RPMI8226 (cell line): ENCODE results near the gene ABCA7.

Source experiments
- DNase-seq: peaks from one replicate; pipeline ENCODE4 v3.0.0-alpha.2; 2015

Gene ABCA7

GRCh38 chr19:1039646-1040475 is at the start of gene ABCA7:
TSS of gene ABCA7 (plus strand) at chr19:1040107. CDS start at chr19:1041362, 1,255 bp downstream.
- DNase-seq: peak; percentile 99

GRCh38 chr19:990119-990571 is 49.8 kb upstream of the ABCA7 start:
- DNase-seq: no peak

- DNase-seq: no peak
Measured at GRCh38 chr19:990746-991145, 49.2 kb upstream of the ABCA7 start.

GRCh38 chr19:991174-991931 is 48.6 kb upstream of the ABCA7 start:
- DNase-seq: no peak

- DNase-seq: no peak
Measured at GRCh38 chr19:991932-992669, 47.8 kb upstream of the ABCA7 start.

GRCh38 chr19:992670-993055 is 47.2 kb upstream of the ABCA7 start:
- DNase-seq: no peak

- no peak for DNase-seq
Measured at GRCh38 chr19:993361-993830, 46.5 kb upstream of the ABCA7 start.

- DNase-seq: no peak
Measured at GRCh38 chr19:993831-994393, 46.0 kb upstream of the ABCA7 start.

- DNase-seq: no peak
Measured at GRCh38 chr19:994516-994915, 45.4 kb upstream of the ABCA7 start.

- DNase-seq: peak; percentile 37
Measured at GRCh38 chr19:995051-995827, 44.7 kb upstream of the ABCA7 start.

- DNase-seq: peak; percentile 93
Measured at GRCh38 chr19:996051-996838, 43.7 kb upstream of the ABCA7 start.

- no peak for DNase-seq
Measured at GRCh38 chr19:998064-998463, 41.8 kb upstream of the ABCA7 start.

GRCh38 chr19:999379-999719 is 40.6 kb upstream of the ABCA7 start:
- DNase-seq: no peak

GRCh38 chr19:1000095-1000494 is 39.8 kb upstream of the ABCA7 start, which contains the start of gene GRIN3B:
TSS of gene GRIN3B (plus strand) at chr19:1000419. CDS start at chr19:1000438, 19 bp downstream.
- DNase-seq: peak; percentile 81

GRCh38 chr19:1000591-1001537 is 39.0 kb upstream of the ABCA7 start:
- no peak for DNase-seq

GRCh38 chr19:1001538-1002166 is 38.3 kb upstream of the ABCA7 start:
- peak; percentile 64 for DNase-seq

GRCh38 chr19:1002600-1002999 is 37.3 kb upstream of the ABCA7 start:
- DNase-seq: no peak

- DNase-seq: no peak
Measured at GRCh38 chr19:1003283-1003682, 36.6 kb upstream of the ABCA7 start.

GRCh38 chr19:1004204-1004802 is 35.6 kb upstream of the ABCA7 start:
- DNase-seq: no peak
